Smooth muscle cell of the brain vasculature (primary cell): ENCODE data around the gene AKR1C3.
"Not testable (repeated sequence)": the region's sequence is repeated elsewhere in the genome, so short reads cannot be mapped to it uniquely, and the experiment has no call there.

Source experiments
- DNase-seq: peaks from one replicate; pipeline ENCODE4 v3.0.0-alpha.2; 2012; ENCODE audit warnings: low read depth, low spot score

AKR1C3 gene

GRCh38 chr10:5094265-5095205 is at the start of gene AKR1C3:
Gene AKR1C3 (plus strand): TSS chr10:5094414. CDS start chr10:5094445, 31 bp downstream.
- peak; percentile 39 for DNase-seq

DNA sequence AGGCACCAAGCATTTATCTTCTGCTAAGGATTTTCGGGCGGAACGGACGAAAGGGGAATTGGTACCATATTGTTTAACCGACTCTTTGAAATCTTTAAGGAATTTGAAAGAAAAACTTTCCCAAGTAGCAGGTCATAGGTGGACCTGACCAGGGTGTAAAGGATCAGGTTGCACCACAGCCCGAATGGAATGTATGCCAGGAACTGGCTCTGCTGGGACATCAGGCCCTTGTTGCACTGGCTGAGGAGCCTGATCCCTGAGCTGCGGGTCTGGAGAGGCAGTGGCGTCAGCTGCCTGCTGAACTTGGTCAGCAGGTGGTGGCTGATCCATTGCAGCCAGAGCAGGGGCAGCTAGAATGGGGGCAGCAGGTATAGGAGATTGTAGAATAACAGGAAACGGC is 49.1 kb upstream of the AKR1C3 start:
- no peak for DNase-seq

DNA sequence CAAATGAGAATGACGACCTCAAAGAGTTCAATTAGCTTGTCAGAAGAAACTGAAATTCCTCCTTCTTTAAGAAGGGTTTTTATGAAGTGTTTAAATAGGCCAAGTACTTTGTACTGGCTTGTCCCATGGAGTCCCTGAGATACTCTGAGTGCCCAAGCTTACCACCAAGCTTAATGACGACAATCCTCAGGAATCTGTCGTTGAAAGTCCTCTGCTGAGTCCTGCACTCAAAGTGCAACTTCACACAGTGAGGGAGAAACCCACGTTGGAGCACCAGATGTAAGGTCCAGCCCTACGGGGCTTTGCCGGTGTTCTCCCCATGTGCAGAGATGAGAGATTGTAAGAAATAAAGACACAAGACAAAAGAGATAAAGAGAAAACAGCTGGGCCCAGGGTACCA is 47.8 kb upstream of the AKR1C3 start:
- no peak for DNase-seq

- DNase-seq: not testable (repeated sequence)
Observed at GRCh38 chr10:5047055-5047454, 47.2 kb upstream of the AKR1C3 start.

- DNase-seq: no peak
Observed at GRCh38 chr10:5047912-5048628, 46.1 kb upstream of the AKR1C3 start.

DNA sequence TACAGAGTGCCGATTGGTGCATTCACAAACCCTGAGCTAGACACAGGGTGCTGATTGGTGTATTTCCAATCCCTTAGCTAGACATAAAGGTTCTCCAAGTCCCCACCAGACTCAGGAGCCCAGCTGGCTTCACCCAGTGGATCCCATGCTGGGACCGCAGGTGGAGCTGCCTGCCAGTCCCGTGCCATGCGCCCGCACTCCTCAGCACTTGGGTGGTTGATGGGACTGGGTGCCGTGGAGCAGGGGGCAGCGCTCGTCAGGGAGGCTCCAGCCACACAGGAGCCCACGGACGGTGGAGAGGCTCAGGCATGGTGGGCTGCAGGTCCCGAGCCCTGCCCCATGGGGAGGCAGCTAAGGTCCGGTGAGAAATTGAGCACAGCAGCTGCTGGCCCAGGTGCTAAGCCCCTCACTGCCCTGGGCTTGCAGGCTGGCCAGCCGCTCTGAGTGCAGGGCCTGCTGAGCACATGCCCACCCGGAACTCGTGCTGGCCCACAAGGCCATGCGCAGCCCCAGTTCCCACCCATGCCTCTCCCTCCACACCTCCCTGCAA is 41.2 kb upstream of the AKR1C3 start:
- not testable (repeated sequence) for DNase-seq

GRCh38 chr10:5054831-5055230 is 39.4 kb upstream of the AKR1C3 start:
- not testable (repeated sequence) for DNase-seq

DNA sequence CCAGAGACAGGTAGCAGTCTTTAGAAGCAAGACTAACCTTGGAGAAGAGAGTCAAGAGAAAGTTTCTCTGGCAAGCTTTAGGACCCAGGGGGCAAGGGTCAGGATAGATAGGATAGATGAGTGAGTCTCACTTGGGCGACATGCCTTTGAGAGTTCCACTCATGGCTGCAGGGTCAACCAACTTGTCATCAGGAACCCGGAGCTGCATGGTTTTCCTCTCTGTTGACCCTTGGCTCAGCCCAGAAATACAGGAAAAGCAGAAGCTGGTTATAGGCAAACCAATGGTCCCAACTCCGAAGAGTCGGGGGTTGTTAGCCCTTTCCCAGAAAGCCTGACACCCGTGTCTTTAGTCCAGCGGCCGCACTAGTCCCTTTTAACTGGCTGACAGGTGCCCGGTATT is 34.9 kb upstream of the AKR1C3 start:
- DNase-seq: not testable (repeated sequence)

GRCh38 chr10:5060791-5061190 is 33.4 kb upstream of the AKR1C3 start:
- DNase-seq: not testable (repeated sequence)

DNA sequence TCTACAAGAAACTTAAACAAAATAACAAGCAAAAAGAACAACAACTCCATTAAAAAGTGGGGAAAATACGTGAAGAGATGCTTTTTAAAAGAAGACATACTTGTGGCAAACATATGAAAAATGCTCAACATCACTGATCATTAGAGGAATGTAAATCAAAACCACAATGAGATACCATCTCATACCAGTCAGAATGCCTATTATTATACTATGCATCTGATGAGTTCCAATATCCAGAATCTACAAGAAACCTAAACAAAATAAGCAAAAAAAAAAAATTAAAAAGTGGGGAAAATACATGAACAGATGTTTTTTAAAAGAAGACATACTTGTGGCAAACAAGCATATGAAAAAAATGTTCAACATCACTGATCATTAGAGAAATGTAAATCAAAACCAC is 29.6 kb upstream of the AKR1C3 start:
- no peak for DNase-seq

- DNase-seq: no peak
Observed at GRCh38 chr10:5068274-5068984, 25.8 kb upstream of the AKR1C3 start.

- no peak for DNase-seq
Observed at GRCh38 chr10:5070648-5071410, 23.4 kb upstream of the AKR1C3 start.

GRCh38 chr10:5071411-5072198 is 22.6 kb upstream of the AKR1C3 start:
- peak; percentile 28 for DNase-seq

DNA sequence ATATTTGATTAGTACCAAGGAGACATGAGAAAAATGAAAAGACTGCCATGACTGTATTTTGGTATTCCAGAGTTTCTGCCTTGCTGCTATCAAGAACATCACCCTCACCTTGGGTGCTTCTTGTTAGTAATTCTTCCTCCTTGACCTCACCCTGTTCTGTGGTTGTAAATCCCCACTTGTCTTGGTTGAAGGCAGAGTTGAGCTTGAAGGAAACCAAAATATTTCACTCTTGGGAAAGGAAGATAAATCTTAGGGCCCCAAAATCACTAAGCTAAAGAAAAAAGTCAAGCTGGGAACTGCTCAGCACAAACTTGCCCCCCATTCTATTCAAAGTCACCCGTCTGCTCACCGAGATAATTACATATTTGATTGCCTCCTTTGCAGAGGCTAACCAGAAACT is 20.6 kb upstream of the AKR1C3 start:
- no peak for DNase-seq

DNA sequence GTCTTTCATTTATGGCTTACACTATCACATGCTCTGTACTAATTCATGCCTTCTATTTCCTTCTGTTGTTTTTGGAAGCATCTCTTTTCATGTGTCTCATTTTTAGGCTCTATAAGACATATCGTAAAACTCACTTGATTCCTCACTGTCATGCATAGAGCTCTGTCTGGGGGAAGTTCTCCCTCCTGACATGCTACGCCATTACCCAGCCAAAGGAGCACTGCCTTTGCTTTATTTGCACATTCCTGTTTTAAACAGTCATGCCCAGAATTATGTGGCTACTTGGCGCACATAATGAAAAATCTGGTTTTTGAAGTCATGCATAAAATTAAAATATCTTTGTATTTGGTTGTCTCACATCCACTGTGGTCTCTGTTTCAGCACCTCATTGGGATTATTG is 17.6 kb upstream of the AKR1C3 start:
- no peak for DNase-seq

DNA sequence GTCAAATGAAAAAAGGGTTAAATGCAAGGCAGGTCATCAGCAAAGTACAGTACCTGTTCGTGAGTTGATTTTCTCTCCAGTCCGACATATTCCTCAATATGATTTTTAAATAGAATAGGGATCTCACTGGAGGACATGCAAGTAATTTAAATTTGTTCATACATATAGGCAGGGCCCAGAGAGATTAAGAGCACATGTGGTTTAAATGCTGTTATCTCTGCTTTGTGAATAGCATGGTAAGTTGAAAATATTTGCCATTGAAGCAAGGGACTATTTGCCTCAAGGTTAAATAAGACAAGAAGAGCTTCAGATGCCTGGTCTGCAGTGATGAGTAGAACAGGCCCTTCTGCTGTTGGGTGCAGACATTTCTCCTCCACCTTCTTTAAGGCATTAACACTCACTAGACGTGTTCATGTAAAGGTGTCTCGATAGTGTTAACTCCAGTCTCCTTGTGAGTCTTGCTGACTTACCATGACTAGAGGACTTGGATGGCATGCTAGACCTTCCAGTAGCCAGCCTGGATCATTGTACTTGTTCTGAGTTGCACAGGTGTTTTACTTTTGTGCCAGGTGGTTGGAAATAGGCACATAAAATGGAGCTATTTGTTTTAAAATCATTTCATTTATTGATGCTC is 15.6 kb upstream of the AKR1C3 start:
- no peak for DNase-seq

DNA sequence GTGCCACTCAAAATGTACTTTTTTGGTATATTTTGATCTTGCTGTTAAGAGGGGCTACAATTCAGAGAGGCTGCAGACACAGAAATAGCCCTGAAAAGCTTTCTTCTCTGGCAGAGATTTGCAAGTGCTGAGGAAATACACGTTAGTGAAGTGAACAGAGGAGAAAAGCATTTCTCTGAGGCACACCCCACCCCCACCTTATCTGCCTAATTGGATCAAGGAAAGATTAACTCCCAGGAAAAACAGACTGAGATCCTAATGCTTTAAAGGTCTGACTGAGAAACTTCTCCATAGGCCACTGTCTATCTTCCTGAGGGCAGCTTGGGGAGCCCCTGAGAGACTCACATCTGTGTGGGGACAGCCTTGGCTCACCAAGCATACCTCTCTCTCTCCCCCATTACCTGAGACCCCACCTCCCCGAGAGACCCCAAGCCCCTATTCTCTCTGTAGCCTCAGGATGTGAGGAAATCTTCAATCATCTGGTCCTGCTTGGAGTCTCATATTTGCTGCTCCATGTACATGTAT is 14.8 kb upstream of the AKR1C3 start:
- no peak for DNase-seq

GRCh38 chr10:5079836-5080235 is 14.4 kb upstream of the AKR1C3 start:
- DNase-seq: no peak

- DNase-seq: no peak
Observed at GRCh38 chr10:5081091-5081490, 13.1 kb upstream of the AKR1C3 start.
